PFSK-1 (cell line): ENCODE data around the gene CARMIL1.

Experiments
- FOXP2 ChIP-seq: optimal IDR thresholded peaks from 2 replicates; pipeline ENCODE3; 2011; ENCODE audit warnings: borderline replicate concordance, control low read depth, inconsistent platforms; ENCODE audit not compliant: insufficient read depth; ENCODE audit errors: extremely low read length, extremely low read depth
- POLR2AphosphoS5 ChIP-seq: IDR thresholded peaks from 2 replicates; pipeline ENCODE4 v1.6.1; 2012; ENCODE audit warnings: low read depth, mild to moderate bottlenecking, control low read depth, low read length, moderate library complexity
- REST ChIP-seq, 2 experiments: IDR thresholded peaks; 2 replicates each; pipeline versions ENCODE4 v1.6.1 to v1.8.0; 2011 to 2012; ENCODE audit warnings: low read depth in 2 of 2, low read length in 2 of 2, control low read depth in 1 of 2, inconsistent platforms in 1 of 2, mild to moderate bottlenecking in 1 of 2, moderate library complexity in 1 of 2; ENCODE audit not compliant: insufficient read depth in 1 of 2
- SIN3A ChIP-seq: IDR thresholded peaks from 2 replicates; pipeline ENCODE4 v1.6.1; 2012; ENCODE audit warnings: mild to moderate bottlenecking, low read length, moderate library complexity, borderline replicate concordance; ENCODE audit not compliant: insufficient read depth
- TAF1 ChIP-seq: IDR thresholded peaks from 2 replicates; pipeline ENCODE4 v1.6.1; 2012; ENCODE audit warnings: low read length, control low read depth, borderline replicate concordance; ENCODE audit not compliant: insufficient read depth

Gene CARMIL1

GRCh38 chr6:25413207-25413905 is 134.2 kb downstream of the CARMIL1 start:
- TF ChIP-seq REST (IDR thresholded peaks at IDR 0.05; ENCODE audit: insufficient read depth in 1 of 2, low read depth in 2 of 2, low read length in 2 of 2) (no peak), TAF1 (no peak), SIN3A (no peak), FOXP2 (no peak)

GRCh38 chr6:25414168-25414567 is 135.0 kb downstream of the CARMIL1 start:
- TF ChIP-seq SIN3A = no peak
- TF ChIP-seq TAF1 = no peak
- TF ChIP-seq POLR2AphosphoS5 = no peak
- no peak for TF ChIP-seq REST (IDR thresholded peaks at IDR 0.05; ENCODE audit: insufficient read depth in 1 of 2, low read depth in 2 of 2, low read length in 2 of 2)
- TF ChIP-seq FOXP2 = no peak

GRCh38 chr6:25414755-25415154 is 135.6 kb downstream of the CARMIL1 start:
- no peak for TF ChIP-seq REST (IDR thresholded peaks at IDR 0.05; ENCODE audit: insufficient read depth in 1 of 2, low read depth in 2 of 2, low read length in 2 of 2)
- no peak for TF ChIP-seq POLR2AphosphoS5

GRCh38 chr6:25415274-25415673 is 136.1 kb downstream of the CARMIL1 start:
- TF ChIP-seq REST (IDR thresholded peaks at IDR 0.05; ENCODE audit: insufficient read depth in 1 of 2, low read depth in 2 of 2, low read length in 2 of 2) = no peak
- TF ChIP-seq TAF1 = no peak
- TF ChIP-seq FOXP2 = no peak
- no peak for TF ChIP-seq SIN3A
- TF ChIP-seq POLR2AphosphoS5 = no peak

GRCh38 chr6:25415701-25416100 is 136.5 kb downstream of the CARMIL1 start:
- no peak for TF ChIP-seq SIN3A
- TF ChIP-seq FOXP2 = no peak
- no peak for TF ChIP-seq TAF1
- no peak for TF ChIP-seq POLR2AphosphoS5
- TF ChIP-seq REST (IDR thresholded peaks at IDR 0.05; ENCODE audit: insufficient read depth in 1 of 2, low read depth in 2 of 2, low read length in 2 of 2) = no peak
